Measurements from ENCODE around the gene RAB39B. TPM values are rescaled to one million over a fixed set of nuclear protein-coding genes. Genes with fewer than 3 reads are reported as not detected.
A peak's percentile ranks its signal among the peaks of the same experiment; 100 is the strongest.

RAB39B gene
- polyA plus RNA-seq, 1 experiment: 0.26 TPM

DNA sequence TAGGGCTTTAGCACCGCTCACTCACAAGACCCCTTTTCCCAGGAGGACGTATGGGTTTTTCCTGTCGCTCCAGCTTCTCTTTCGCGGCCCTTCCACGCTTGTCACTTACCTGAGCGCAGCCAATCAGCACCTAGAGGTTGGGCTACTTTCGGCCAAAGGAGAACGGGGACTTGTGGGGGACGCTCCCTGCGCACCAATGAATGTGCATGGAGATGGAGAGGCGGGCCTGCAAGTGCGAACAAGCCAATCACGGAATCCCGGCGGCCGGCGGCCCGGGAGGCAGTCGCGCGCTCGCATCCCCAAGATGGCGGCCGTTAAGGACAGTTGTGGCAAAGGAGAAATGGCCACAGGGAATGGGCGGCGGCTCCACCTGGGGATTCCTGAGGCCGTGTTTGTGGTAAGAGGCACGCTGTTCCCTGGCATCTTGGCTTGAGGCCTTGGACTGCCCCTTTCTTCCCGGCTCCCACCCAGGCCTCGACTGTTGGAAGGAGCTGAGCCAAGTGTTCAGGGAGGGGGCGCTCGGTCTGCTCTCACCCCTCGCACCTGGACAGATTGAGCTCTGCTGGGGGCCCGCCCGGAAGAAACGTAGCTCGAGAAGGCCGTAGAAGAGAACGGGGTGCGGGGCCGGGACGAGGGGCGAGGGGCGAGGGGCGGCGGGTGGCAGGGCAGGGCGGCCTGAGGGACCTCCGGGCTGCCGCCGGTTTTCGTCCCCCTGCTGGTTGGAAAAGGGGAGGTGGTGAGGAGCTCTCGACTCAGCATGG lies 47.9 kb downstream of the RAB39B start, which contains the start of gene VBP1:
Gene VBP1, plus strand, starts transcription at position 282 of the 761 bp plus-strand sequence. Its CDS starts 23 bp downstream, at position 305.
- POLR2A ChIA-PET: interaction anchor here (0.6 kb wide), 1 partner anchor 38 kb away, joined by 11 read pairs; no protein-coding TSS in a partner anchor
- peak; percentile 77 for DNase-seq (ENCODE audit: low read depth)
- Histone ChIP-seq H3K36me3 (ENCODE audit: control insufficient read depth, insufficient read depth, low read length) (no peaks in the 10 kb centered on the region; the same call in 1 of the 2 replicates), H3K4me3 (ENCODE audit: low read depth, low read length) (peak within 1 kb of the TSS; percentile 85), H3K27me3 (ENCODE audit: control insufficient read depth, insufficient read depth, low read length) (no peaks in the 10 kb centered on the region)
- CTCF ChIA-PET: interaction anchor here (0.8 to 1.8 kb wide), 4 partner anchors 10 to 237 kb away, joined by 3 to 6 read pairs (median 4); no protein-coding TSS in a partner anchor
- TF ChIP-seq, protein P1, sequence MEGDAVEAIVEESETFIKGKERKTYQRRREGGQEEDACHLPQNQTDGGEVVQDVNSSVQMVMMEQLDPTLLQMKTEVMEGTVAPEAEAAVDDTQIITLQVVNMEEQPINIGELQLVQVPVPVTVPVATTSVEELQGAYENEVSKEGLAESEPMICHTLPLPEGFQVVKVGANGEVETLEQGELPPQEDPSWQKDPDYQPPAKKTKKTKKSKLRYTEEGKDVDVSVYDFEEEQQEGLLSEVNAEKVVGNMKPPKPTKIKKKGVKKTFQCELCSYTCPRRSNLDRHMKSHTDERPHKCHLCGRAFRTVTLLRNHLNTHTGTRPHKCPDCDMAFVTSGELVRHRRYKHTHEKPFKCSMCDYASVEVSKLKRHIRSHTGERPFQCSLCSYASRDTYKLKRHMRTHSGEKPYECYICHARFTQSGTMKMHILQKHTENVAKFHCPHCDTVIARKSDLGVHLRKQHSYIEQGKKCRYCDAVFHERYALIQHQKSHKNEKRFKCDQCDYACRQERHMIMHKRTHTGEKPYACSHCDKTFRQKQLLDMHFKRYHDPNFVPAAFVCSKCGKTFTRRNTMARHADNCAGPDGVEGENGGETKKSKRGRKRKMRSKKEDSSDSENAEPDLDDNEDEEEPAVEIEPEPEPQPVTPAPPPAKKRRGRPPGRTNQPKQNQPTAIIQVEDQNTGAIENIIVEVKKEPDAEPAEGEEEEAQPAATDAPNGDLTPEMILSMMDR (IDR thresholded peaks at IDR 0.05; ENCODE audit: insufficient read depth, low read depth, low read length): peak; percentile 39

DNA sequence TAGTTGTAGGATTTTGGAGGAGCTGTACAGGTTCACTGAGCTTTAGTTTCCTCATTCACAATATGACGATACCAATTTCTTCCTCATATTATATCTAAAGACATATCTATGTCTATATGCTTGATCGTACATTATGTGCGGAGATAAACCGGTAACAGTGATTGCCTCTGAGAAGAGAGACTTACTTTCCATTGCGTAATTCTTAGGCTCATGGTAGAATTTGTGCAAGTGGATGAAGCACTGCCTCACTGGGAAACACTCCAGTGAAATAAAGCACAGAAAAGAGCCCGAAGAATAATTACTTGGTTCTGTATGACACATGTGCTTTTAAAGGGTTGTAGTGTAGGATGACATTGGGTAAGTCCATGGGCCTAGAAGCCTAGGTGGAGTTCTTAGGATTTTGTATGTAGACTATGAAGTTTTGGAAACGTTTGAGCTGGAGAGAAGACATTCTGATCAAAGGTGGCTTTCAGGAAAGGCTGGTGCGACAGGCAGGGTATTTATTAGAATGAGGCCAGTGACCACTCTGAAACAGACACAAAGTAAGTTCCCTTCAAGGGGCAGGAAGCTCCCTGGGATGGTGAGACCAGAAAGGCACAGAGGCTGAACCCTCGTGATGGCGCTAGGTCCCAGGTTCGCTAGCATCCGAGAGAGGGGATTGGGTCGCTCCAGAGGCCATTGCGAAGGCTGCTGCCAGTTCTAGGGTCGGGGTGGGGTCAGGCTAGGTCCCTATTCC lies 48.7 kb downstream of the RAB39B start:
- TF ChIP-seq, protein P1 (IDR thresholded peaks at IDR 0.05; ENCODE audit: insufficient read depth, low read depth, low read length): peak; percentile 3; the same call in 1 of the 2 replicates
- ChIA-PET CTCF (interaction anchor here (1.0 to 1.8 kb wide), 3 partner anchors 10 to 236 kb away, joined by 3 to 6 read pairs (median 4); no protein-coding TSS in a partner anchor), POLR2A (interaction anchor here (0.6 kb wide), 1 partner anchor 37 kb away, joined by 11 read pairs; no protein-coding TSS in a partner anchor)
- Histone ChIP-seq H3K27me3 (ENCODE audit: control insufficient read depth, insufficient read depth, low read length) (no peaks in the 10 kb centered on the region), H3K4me3 (ENCODE audit: low read depth, low read length) (peak overlapping the region; percentile 85), H3K36me3 (ENCODE audit: control insufficient read depth, insufficient read depth, low read length) (no peaks in the 10 kb centered on the region)
- no peak for DNase-seq (ENCODE audit: low read depth)

DNA sequence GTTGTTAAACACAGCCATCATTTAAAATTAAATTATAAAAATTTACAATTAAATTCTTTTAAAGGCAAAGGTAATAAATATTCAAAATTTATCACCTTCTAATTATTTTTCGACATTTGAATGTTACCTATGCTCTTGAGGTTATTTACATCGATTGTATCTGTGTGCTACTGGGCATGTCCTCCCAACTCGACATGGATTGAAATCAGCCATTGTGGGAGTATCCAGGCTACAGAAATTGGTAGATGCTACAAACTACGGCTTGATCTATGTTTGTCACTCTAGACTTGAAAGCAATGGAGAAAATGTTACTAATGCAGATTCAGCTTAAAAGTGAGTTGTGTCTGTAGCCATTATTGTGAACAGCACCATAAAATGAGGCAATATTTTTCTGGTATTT lies 50.6 kb downstream of the RAB39B start:
- Histone ChIP-seq H3K4me3 (ENCODE audit: low read depth, low read length) (no peak overlapping the region), H3K36me3 (ENCODE audit: control insufficient read depth, insufficient read depth, low read length) (no peaks in the 10 kb centered on the region), H3K27me3 (ENCODE audit: control insufficient read depth, insufficient read depth, low read length) (no peaks in the 10 kb centered on the region)
- POLR2A ChIA-PET: no interaction called here
- no peak for DNase-seq (ENCODE audit: low read depth)
- TF ChIP-seq, protein P1 (IDR thresholded peaks at IDR 0.05; ENCODE audit: insufficient read depth, low read depth, low read length): no peak
- CTCF ChIA-PET: no interaction called here

DNA sequence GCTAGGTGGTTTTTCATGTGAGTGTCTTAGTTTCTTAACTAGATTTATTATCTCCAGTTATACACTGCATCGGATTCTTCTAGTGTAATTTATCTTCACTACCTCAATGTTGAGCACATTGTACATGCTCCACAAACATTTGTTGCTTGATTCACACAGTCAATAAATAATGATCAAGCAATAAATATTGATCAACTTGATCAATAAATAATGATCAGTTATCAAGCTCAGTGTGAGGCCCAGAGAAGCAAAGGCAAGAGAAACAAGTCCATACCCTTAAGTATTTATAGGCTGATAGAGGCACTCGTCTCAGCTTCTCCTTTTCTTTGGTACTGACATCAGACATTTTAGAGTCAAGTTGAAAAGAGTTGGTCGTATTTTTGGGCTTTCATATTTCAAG lies 53.1 kb downstream of the RAB39B start:
- H3K36me3 ChIP-seq (ENCODE audit: control insufficient read depth, insufficient read depth, low read length): no peaks in the 10 kb centered on the region
- DNase-seq (ENCODE audit: low read depth): no peak
- POLR2A ChIA-PET: no interaction called here
- H3K27me3 ChIP-seq (ENCODE audit: control insufficient read depth, insufficient read depth, low read length): no peaks in the 10 kb centered on the region
- no peak overlapping the region for H3K4me3 ChIP-seq (ENCODE audit: low read depth, low read length)
- TF ChIP-seq, protein P1 (IDR thresholded peaks at IDR 0.05; ENCODE audit: insufficient read depth, low read depth, low read length): no peak
- CTCF ChIA-PET: no interaction called here

Small RNA genes within 50 kb of the gene (small RNA-seq; reads per million reads assigned to genes)
- gene AC234781.4 (ENCODE audit: insufficient read length, low read depth, low replicate concordance): not detected

Other genes with a start within 250 kb of the RAB39B start
- gene F8, start 241.8 kb downstream of the RAB39B start, polyA plus RNA-seq (2011; rRNA removed): 2.7 and 3.4 TPM in 2 replicates
- gene FUNDC2, start 237.6 kb downstream of the RAB39B start, polyA plus RNA-seq (2011; rRNA removed): 65.2 and 86.6 TPM in 2 replicates
- gene CMC4, start 193.4 kb downstream of the RAB39B start, polyA plus RNA-seq (2011; rRNA removed): 10.0 and 13.4 TPM in 2 replicates
- gene MTCP1, start 193.4 kb downstream of the RAB39B start, polyA plus RNA-seq (2011; rRNA removed): 1.2 and 5.4 TPM in 2 replicates
- 11.6 and 16.1 TPM in 2 replicates for gene BRCC3, start 193.0 kb downstream of the RAB39B start, polyA plus RNA-seq (2011; rRNA removed)
- 11.3 and 30.7 TPM in 2 replicates for gene VBP1, start 48.0 kb downstream of the RAB39B start, polyA plus RNA-seq (2011; rRNA removed)
- 0.02 TPM in 1 of 2 replicates, not detected in the other for gene CLIC2, start 70.1 kb upstream of the RAB39B start, polyA plus RNA-seq (2011; rRNA removed)
- gene F8A2, start 117.6 kb upstream of the RAB39B start, polyA plus RNA-seq (2011; rRNA removed): not detected in 2 replicates
- 0.05 TPM in 1 of 2 replicates, not detected in the other for gene F8A3, start 194.1 kb upstream of the RAB39B start, polyA plus RNA-seq (2011; rRNA removed)